HG03521 (cell line): ENCODE data around the gene CADM2.

Experiments used
- ATAC-seq: cut with Tn5 transposase; IDR thresholded peaks from one replicate; pipeline ENCODE4 v1.9.1; 2021; ENCODE audit warnings: mild to moderate bottlenecking, moderate library complexity; ENCODE audit not compliant: unreplicated experiment

CADM2 gene

GRCh38 chr3:85554153-85554552, 595.4 kb downstream of the CADM2 start:
- ATAC-seq, result no peak

- no peak for ATAC-seq
These were observed 601.4 kb downstream of the CADM2 start for GRCh38 chr3:85560088-85560785.

- no peak for ATAC-seq
These were observed 608.4 kb downstream of the CADM2 start for GRCh38 chr3:85567071-85567676.

- no peak for ATAC-seq
These were observed 612.0 kb downstream of the CADM2 start for GRCh38 chr3:85570819-85571218.

- no peak for ATAC-seq
These were observed 613.0 kb downstream of the CADM2 start for GRCh38 chr3:85571835-85572234.

GRCh38 chr3:85572426-85572825, 613.6 kb downstream of the CADM2 start:
- no peak for ATAC-seq

- no peak for ATAC-seq
These were observed 614.2 kb downstream of the CADM2 start for GRCh38 chr3:85572978-85573377.

GRCh38 chr3:85574006-85574705, 615.4 kb downstream of the CADM2 start:
- no peak for ATAC-seq

GRCh38 chr3:85576091-85576690, 617.4 kb downstream of the CADM2 start:
- ATAC-seq, result peak; percentile 78

GRCh38 chr3:85576697-85577200, 618.0 kb downstream of the CADM2 start:
- ATAC-seq, result no peak

- ATAC-seq, result no peak
These were observed 626.1 kb downstream of the CADM2 start for GRCh38 chr3:85584779-85585356.

- ATAC-seq, result no peak
These were observed 627.2 kb downstream of the CADM2 start for GRCh38 chr3:85586018-85586417.

GRCh38 chr3:85589145-85589544, 630.4 kb downstream of the CADM2 start:
- ATAC-seq, result no peak

- no peak for ATAC-seq
These were observed 632.7 kb downstream of the CADM2 start for GRCh38 chr3:85591451-85591850.

- ATAC-seq, result no peak
These were observed 633.5 kb downstream of the CADM2 start for GRCh38 chr3:85592256-85592655.

- no peak for ATAC-seq
These were observed 635.9 kb downstream of the CADM2 start for GRCh38 chr3:85594676-85595075.

GRCh38 chr3:85603378-85603777, 644.6 kb downstream of the CADM2 start:
- no peak for ATAC-seq

- ATAC-seq, result no peak
These were observed 645.9 kb downstream of the CADM2 start for GRCh38 chr3:85604641-85605040.

- ATAC-seq, result no peak
These were observed 646.3 kb downstream of the CADM2 start for GRCh38 chr3:85605066-85605465.

- no peak for ATAC-seq
These were observed 667.9 kb downstream of the CADM2 start for GRCh38 chr3:85626662-85627061.

GRCh38 chr3:85627932-85628331, 669.1 kb downstream of the CADM2 start:
- ATAC-seq, result no peak
